NCI-H1105 treated with DMSO at 0.1 percent for 48 hours (cell line): ENCODE results near the gene SMTNL2.
"Not testable (repeated sequence)": the region's sequence is repeated elsewhere in the genome, so short reads cannot be mapped to it uniquely, and the experiment has no call there.

Experiments used
- DNase-seq: peaks from one replicate; lab custom pipeline; 2025; lab: John Stamatoyannopoulos, UW

Gene SMTNL2

DNA sequence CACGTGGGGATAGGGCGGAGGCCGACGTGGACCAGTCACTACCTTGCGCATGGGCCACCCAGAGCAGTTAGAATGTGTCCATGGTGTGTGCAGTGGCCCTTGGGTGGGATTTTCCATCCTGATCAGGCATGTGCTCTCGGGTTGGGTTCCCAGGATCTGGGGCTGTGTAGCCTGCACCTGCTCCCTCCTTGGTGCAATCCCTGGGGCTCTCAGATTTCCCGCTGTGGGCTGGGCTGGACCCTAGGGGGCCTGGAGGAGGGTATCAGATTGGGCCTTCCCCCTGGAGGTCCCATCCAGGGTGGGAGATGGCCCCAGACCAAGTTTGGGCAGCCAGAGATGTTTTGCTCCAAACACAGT lies 1.3 kb downstream of the SMTNL2 start:
- no peak for DNase-seq

DNA sequence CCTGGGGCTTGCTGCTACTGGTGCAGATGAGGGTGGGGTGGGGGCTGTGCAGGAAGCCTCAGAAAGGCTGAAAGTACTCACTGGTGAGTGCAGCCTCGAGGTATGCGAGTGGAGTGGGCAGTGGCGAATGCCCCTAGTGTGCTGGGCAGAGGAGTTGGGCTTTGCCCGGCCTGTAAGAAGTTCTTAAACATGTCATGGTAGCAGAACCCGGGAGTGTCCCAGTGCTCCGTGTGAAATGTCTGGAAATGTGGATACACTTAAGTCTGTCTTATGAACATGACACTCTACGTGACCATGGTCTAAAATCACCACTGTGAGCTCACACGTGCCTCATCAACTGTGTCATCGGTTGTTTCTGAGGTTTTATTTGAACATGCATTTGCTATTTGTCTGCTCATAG lies 1.7 kb downstream of the SMTNL2 start:
- DNase-seq: no peak

DNA sequence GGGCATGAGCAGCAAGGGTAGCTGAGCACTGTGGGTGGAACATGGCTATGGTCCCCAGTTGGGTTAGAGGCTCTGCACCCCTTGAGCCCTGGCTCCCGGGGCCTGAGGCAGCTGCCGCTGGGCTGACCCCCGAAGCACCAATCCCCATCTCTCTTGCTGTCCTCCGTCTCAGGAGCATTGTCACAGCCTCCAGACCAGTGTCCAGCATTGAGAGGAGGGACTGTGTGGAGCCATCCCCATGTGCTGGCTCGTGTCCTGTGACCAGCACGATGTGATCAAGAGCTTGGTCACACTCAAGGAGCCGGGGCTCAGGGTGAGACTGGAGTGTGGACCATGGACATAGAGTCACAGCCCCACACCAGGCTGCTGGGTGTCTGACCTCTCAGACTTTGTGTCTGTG lies 2.9 kb downstream of the SMTNL2 start:
- DNase-seq: no peak

DNA sequence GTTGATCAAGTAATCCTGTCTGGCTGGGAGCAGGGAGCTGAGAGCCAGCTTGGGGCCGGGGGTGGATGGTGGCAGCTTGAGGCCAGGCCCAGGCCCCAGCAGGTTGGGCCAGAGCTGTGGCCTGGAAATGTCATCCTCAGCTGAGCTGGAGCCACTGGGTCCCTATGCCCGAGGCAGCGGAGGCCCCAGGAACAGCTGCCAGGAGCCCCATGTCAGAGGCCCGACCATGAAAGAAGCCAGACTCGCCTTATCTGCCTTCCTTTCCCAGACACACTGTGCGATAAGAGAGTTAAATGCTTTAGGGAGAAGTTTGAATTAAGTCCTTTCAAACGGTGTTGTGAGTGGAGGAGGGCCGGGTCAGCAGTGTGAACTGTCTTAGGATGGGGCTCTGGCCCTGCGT lies 3.5 kb downstream of the SMTNL2 start:
- DNase-seq: no peak

DNA sequence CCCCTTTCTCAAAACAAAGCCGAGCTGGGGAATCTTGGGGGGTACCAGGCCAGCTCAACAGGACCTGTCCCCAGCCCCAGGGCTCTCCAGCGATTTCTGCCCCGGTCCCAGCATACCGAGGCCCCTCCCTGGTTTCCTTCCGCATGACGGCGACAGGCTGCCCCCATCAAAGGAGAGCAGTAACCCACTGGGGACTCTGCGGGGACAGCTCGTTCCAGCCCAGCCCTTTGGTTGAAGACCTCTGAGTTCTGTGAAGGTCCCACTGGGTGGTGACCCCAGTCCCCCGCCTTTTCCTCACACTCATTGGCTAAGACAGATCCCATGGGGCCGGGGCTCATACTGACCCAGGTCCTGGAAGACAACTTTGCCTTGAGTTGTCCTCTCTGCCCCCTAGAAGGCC lies 4.1 kb downstream of the SMTNL2 start:
- no peak for DNase-seq

DNA sequence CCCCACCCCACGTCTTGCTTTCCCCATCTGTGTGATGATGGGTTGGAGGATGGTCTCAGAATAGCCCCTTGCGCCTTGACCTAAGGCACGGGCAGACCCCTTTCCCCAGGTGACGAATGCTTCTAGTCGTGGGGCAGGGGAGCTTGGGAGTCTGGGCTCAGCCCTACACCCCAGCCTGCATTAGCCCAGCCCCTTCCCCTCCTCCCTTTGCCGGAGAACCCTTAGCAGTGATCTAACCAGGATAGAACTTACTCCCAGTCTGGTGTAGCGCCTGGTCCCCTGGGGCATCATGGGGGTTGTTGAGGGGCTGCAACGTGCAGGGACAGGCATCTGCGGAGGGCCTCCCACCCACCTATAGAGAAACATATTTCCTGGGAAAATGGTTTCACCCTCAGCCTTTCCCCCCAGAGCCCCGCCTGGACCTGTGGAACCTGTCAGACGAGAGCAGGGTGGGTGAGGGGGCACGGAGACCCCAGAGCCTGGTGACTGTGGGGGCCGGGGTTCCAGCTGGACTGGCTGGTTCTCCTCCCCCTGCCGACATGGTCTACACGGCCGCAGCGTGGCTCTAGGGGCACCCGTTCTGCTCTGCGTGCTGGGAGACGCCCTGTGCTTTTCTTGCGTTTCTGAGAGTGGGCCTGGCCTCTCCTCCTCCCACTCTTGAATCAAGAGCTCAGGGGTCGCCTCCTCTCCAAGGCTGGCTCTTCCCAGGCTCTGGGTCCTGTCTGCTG lies 4.7 kb downstream of the SMTNL2 start:
- no peak for DNase-seq

DNA sequence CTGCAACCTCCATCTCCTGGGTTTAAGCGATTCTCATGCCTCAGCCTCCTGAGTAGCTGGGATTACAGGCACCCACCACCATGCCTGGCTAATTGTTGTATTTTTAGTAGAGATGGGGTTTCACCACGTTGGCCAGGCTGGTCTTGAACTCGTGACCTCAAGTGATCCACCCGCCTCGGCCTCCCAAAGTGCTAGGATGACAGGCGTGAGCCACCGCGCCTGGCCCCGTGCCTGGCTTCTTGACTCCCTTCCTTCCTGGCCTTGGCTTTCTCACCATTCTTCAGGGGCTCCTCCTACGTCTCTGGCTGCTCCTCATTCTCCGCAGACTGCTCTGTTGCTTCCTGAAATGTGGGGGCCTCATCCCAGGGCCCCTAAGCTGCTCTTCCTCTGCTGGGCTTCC lies 5.7 kb downstream of the SMTNL2 start:
- DNase-seq: not testable (repeated sequence)

DNA sequence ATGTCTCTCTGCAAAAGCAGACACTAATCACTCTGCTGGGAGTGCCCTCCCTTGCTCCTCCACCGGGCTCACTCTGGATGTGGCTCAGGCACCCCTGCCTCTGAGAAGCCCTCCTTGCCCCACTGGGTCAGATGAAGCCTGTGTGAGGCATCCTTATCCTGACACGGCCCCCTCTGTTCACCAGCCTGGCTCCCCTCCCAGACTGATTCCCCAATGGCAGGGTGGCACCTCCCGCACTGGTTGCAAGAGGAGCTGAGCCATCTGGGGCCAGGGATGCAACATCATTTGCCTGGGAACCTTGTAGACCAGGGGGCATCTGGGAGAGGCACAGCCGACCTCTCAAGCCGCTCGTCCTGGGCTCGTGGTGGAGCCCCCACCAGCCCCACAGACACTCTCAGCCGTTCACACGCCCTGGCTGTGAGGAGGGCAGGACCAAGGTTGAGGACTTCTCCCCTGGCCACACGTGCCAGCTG lies 6.7 kb downstream of the SMTNL2 start:
- no peak for DNase-seq

DNA sequence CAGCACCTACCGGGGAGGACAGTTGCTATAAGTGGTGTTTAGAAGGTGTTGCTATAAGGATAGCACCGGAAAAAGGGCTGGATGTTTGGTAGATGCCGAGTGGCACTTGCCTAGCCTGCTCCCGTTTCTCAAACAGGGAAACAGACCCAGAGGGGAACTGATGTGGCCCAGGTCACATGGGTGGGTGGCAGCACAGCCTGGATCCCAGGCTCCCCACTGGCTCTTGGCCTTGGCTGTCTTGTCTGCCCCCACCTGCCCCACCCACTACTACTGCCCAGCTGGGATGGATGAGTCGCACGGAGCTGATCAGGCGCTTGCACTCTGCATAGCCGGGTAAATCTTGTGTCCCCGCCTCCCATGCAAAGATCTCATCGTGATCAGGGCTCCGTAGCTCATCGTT lies 7.2 kb downstream of the SMTNL2 start:
- no peak for DNase-seq

DNA sequence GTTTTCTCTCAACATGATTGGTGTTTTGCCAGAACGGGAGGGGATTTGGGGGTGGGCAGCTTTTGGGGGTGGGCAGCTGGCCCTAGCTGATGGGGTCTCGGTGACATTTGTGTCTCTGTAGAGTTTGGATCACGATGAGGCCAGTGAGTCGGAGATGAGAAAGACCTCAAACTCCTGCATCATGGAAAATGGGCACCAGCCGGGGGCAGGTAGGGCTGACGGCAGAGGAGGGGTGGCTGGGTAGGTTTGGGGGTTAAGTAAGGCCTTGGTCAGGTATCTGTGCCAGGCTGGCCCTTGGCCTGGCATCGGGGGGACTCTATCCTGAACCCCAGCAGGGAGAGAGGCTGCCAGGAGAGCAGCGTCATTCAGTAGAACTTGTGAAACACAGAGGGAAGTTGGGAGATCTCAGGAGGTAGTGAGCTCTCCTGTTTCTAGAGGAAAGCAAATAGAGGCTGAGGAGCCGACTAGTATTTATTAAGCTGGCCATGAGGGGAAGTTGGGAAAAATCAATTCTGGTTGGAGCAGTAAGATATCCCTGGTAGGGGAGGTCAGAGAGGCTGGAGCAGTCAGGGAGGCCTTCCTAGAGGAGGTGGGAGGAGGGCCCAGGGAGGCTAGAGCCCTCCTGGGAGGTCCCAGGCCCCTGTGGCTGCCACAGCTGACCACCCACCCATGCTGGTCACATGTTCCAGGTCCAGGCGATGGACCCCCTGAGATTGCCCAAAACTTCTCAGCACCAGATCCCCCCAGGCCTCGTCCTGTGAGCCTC lies 8.1 kb downstream of the SMTNL2 start:
- no peak for DNase-seq

DNA sequence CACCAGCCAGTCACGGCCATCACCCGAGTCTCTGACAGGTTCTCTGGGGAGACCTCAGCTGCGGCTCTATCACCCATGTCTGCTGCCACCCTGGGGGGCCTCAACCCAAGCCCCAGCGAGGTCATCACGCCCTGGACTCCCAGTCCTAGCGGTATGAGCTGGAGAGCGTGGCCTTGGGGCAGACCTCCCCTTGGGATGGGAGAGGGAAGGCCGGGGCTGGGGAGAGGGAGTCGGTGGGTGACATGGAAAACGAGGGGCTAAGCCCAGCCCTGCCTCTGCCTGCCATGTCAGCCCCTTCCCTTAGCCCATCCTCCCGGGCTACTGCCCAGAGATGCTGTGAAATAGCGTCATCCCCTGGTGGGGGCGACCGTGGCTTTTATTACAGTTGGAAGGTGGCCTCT lies 8.7 kb downstream of the SMTNL2 start:
- no peak for DNase-seq

DNA sequence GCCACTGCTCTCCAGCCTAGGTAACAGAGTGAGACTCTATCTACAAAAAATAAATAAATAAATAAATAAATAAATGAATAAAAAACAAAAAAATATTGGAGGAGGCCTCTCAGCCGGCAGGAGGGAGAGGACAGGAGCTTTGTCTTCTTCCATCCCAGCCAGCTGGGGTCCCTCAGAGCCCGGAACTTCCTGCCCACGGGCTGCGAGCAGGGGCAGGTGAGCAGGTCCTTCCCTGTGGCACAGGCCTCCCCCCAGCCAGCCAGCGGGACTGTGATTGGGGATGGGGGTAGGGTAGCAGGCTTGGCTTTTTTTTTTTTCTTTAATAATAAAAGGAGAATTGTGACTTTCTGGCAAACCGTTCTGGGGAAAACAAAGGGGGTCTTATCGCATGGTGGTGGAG lies 10.1 kb downstream of the SMTNL2 start:
- DNase-seq: no peak

DNA sequence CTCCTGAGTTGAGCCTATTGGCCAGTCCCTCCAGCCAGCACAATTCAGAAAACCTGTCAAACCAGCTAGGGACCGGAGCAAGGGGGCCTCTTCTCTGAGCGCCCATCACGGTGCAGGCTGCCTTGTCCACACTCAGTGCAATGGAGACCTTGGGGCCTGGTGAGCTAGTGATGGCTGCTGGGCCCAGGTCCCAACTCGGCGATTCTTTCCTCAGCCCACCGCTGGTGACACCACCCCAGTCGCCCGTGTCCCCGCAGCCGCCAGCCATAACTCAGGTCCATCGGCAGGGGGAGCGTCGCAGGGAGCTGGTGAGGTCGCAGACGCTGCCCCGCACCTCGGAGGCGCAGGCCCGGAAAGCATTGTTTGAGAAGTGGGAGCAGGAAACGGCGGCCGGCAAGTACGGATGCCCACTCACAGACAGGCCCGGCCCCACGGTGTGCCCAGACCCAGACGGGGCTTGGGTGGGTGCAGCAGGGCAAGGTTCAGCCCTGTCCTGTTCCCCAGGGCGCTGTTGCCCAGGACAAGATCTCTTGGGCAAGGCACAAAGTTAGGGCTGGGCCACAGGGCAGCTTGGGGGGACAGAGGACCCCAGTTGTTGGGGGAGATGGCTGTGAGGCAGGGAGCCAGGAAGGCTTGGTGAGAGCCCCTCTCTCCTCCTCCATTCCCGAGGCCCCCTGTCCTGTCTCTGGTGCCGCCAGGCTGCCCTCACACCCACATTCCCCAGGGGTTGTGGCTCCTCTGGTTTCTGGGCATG lies 10.8 kb downstream of the SMTNL2 start:
- DNase-seq: no peak

DNA sequence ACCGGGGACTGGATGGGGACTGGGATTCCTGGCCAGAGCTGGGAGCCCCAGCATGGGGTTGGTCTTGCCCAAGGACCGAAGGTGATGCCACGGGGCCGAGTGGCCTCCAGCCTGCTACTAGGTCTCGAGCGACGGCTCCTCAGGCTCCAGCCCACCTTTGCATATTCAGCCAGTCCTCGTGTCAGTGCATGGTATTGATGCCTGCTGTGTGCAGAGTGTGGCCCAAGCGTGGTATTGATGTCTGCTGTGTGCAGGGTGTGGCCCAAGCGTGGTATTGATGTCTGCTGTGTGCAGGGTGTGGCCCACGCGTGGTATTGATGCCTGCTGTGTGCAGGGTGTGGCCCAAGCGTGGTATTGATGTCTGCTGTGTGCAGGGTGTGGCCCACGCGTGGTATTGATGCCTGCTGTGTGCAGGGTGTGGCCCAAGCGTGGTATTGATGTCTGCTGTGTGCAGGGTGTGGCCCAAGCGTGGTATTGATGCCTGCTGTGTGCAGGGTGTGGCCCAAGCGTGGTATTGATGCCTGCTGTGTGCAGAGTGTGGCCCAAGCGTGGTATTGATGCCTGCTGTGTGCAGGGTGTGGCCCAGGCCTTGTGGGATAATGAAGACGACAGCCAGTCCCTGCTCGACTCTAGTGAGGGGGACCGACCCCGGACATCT lies 11.5 kb downstream of the SMTNL2 start:
- DNase-seq: not testable (repeated sequence)

DNA sequence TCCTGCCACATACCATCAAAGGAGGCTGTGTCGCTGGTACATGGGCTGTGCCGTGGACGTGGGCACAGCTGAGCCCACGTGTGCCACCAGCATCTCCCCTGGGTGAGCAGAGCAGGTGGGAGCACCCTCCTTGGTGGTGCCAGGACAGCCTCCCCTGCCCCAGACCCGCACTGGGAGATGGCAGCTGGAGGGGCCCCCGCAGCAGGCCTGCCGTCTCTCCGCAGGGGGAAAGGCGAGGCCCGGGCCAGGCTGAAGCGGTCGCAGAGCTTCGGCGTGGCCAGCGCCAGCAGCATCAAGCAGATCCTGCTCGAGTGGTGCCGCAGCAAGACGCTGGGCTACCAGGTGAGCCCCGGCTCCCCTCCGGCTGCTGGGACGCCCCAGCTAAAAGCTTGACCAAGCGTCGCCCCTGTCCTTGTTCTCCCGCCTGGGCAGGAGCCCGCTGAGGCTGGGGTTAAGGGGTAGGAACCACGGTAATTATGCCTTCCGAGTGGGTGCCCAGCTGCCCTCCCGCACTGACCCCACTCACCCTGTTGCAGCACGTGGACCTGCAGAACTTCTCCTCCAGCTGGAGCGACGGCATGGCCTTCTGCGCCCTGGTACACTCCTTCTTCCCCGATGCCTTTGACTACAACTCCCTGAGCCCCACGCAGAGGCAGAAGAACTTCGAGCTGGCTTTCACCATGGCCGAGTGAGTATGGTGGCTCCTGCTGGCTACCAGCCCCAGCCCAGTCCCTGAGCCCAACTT lies 12.5 kb downstream of the SMTNL2 start:
- DNase-seq: no peak

DNA sequence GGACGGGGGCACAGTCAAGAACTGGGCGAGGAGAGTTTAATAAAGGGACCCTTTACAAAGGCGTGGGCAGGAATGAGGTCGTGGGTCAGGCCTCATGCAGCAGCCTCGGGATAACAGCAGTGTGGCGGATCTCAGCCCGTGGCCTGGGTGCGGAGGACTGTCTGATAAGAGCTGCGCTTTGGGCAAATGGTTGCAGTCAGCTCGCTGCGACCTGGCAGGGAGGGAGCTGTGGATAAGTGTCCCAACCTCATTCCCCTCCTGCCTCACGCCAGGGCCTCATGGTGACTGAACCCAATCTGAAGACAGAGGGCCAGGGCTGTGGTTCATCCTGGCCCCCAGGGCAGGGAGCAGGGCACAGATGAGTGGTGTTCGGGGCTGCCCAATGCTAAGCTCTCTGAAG lies 13.6 kb downstream of the SMTNL2 start:
- DNase-seq: no peak

DNA sequence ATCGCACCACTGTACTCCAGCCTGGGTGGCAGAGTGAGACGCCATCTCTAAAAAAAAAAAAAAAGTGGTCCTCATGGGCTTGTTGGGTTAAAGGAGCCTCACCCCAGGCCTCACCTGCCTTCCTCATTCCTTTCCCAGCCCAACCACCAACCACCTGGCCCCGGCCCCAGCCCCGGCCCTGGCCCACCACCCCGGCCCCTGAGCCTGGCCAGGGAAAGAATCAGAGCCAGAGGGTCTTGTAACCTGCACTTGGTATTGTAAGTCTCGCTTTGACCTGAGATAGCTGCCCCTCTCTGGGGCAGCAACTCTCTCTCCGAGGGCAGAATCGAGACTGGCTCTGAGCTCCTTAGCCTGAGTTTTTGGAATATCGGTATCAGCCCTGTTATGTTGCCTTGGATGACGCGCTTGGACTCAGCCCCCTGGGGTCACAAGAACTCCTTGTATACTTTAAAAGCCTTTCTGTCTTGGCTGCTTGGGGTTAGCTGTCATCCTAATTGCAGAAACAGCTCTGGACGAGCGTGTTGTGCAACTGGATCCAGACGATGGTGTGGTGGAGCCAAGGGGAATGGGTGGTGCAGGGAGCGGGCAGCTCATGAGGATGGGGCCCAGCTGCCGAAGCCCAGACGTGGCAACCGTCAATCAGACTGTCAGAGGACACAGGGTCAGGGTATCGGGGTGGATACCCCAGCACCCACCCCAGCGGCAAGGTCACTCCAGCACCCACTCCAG lies 14.6 kb downstream of the SMTNL2 start:
- DNase-seq: no peak

DNA sequence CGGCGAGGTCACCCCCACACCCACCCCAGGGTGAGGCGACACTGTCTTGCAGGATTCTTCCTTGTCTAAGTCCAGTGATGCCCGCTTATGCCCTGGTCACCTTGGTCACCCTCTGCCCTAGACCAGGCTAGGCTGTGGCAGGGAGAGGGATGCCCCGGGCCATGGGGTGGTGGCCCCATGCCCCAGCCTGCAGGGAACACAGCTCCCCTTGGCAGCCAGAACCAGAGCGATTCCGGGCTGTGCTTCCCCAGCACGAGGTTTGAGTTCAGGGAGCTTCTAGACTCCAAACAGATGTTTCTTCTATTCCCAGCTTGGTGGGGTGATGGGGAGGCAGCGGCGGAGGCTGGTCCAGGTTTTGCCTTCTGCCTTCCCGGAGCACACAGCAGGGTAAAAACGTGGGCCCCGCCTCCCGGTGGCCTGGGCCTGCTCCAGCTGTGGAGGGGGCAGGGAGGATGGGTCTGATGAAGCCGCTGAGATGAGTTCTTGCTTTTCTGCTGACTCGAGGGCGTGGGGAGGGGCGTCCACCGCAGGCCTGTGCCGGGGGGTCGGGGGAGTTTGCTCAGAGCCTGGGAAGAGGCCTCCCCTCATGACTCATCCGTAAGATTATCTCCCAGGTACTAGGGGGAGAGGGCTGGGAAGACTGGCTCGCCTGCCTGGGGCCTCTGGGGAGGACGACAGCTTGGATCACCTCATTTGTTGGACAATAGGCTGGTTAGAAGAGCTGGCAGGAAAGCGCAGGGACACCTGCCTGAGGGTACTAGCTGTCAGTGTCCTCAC lies 15.4 kb downstream of the SMTNL2 start:
- DNase-seq: no peak

DNA sequence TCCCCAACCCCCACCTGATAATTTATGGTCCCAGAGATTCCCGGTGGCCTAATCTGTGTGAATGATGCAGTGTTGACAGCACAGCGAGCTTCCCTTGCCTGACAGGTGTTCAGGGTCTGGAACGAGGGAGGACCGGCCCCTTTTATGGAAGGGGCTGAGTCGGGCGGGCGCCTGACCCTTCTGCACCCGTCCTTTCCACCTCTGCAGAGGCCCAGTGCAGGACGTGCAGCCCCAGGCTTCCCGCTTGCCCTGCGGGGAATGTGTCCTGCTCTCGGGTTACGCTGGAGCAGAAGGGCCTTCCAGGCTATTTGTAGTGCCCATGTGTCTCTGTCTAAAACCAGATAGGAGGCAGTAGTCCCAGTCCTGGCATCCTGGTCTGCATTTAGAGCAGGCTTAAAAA lies 16.2 kb downstream of the SMTNL2 start:
- DNase-seq: no peak

DNA sequence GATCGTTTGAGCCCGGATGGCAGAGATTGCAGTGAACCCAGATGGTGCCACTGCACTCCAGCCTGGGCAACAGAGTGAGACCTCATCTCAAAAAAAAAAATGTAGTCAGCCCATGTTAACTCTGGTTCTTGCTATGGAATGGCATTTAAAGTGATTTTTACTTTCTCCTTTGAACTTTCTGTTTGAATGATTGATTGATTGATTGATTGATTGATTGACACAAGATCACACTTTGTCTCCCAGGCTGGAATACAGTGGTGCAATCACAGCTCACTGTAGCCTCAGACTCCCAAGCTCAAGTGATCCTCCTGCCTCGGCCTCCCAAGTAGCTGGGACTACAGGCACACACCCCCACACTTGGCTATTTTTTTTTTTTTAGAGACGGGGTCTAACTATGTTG lies 17.0 kb downstream of the SMTNL2 start:
- no peak for DNase-seq
